HUES6 (cell line): ENCODE results near the gene CLMN.

Source experiments
- H3K27ac ChIP-seq: 2 replicates; pipeline ENCODE4 v1.7.0; 2013; ENCODE audit warnings: low read depth, mild to moderate bottlenecking, low read length, inconsistent platforms
- H3K27me3 ChIP-seq: 2 replicates; pipeline ENCODE4 v1.6.1; 2013; ENCODE audit warnings: low read length; ENCODE audit not compliant: control insufficient read depth, insufficient read depth
- H3K36me3 ChIP-seq: 2 replicates; pipeline ENCODE4 v1.6.1; 2013; ENCODE audit warnings: low read length; ENCODE audit not compliant: control insufficient read depth, insufficient read depth
- H3K4me1 ChIP-seq: 2 replicates; pipeline ENCODE4 v1.6.1; 2013; ENCODE audit warnings: low read length; ENCODE audit not compliant: control insufficient read depth, insufficient read depth
- H3K4me3 ChIP-seq: 2 replicates; pipeline ENCODE4 v1.5.1; 2013; ENCODE audit warnings: low read depth, low read length
- H3K9ac ChIP-seq: one replicate; pipeline ENCODE4 v1.6.1; 2013; ENCODE audit warnings: mild to moderate bottlenecking, low read length
- H3K9me3 ChIP-seq: 2 replicates; pipeline ENCODE4 v1.6.1; 2013; ENCODE audit warnings: low read depth, low read length; ENCODE audit not compliant: control insufficient read depth, insufficient read depth

The CLMN gene

GRCh38 chr14:95331708-95332408 is 12.2 kb upstream of the CLMN start:
- no peak overlapping the region for H3K4me3 ChIP-seq
- H3K4me1 ChIP-seq: no peaks in the 10 kb centered on the region
- no peaks in the 10 kb centered on the region for H3K36me3 ChIP-seq
- peaks cover 4% of the 10 kb centered on the region; the same call in 1 of the 2 replicates for H3K9me3 ChIP-seq
- no peak overlapping the region for H3K9ac ChIP-seq
- H3K27ac ChIP-seq: no peak overlapping the region
- peaks cover 5% of the 10 kb centered on the region; the same call in 1 of the 2 replicates for H3K27me3 ChIP-seq

GRCh38 chr14:95330591-95331370 is 11.1 kb upstream of the CLMN start:
- H3K9ac ChIP-seq: no peak overlapping the region
- H3K36me3 ChIP-seq: no peaks in the 10 kb centered on the region
- H3K9me3 ChIP-seq: peaks cover 4% of the 10 kb centered on the region; the same call in 1 of the 2 replicates
- no peaks in the 10 kb centered on the region for H3K4me1 ChIP-seq
- peaks cover 3% of the 10 kb centered on the region; the same call in 1 of the 2 replicates for H3K27me3 ChIP-seq
- no peak overlapping the region for H3K27ac ChIP-seq
- no peak overlapping the region for H3K4me3 ChIP-seq

- H3K27me3 ChIP-seq: peaks cover 3% of the 10 kb centered on the region; the same call in 1 of the 2 replicates
Observed at GRCh38 chr14:95329941-95330340, 10.2 kb upstream of the CLMN start.

GRCh38 chr14:95328729-95329503 is 9.2 kb upstream of the CLMN start:
- no peak overlapping the region for H3K9ac ChIP-seq
- peaks cover 4% of the 10 kb centered on the region; the same call in 1 of the 2 replicates for H3K9me3 ChIP-seq
- no peak overlapping the region for H3K4me3 ChIP-seq
- H3K36me3 ChIP-seq: no peaks in the 10 kb centered on the region
- H3K27ac ChIP-seq: no peak overlapping the region
- H3K27me3 ChIP-seq: peaks cover 3% of the 10 kb centered on the region; the same call in 1 of the 2 replicates
- H3K4me1 ChIP-seq: no peaks in the 10 kb centered on the region

More at GRCh38 chr14:95329941-95330340, 10.2 kb upstream of the CLMN start:
- no peak overlapping the region for H3K9ac ChIP-seq
- no peak overlapping the region for H3K27ac ChIP-seq
- H3K9me3 ChIP-seq: peaks cover 4% of the 10 kb centered on the region; the same call in 1 of the 2 replicates
- H3K36me3 ChIP-seq: no peaks in the 10 kb centered on the region
- H3K4me3 ChIP-seq: no peak overlapping the region
- no peaks in the 10 kb centered on the region for H3K4me1 ChIP-seq

- Histone ChIP-seq H3K36me3 (no peaks in the 10 kb centered on the region), H3K4me3 (no peak overlapping the region), H3K9ac (no peak overlapping the region), H3K9me3 (peaks cover 4% of the 10 kb centered on the region; the same call in 1 of the 2 replicates), H3K27me3 (peaks cover 5% of the 10 kb centered on the region; the same call in 1 of the 2 replicates), H3K27ac (no peak overlapping the region), H3K4me1 (no peaks in the 10 kb centered on the region)
Observed at GRCh38 chr14:95327558-95328374, 8.1 kb upstream of the CLMN start.

GRCh38 chr14:95326987-95327386 is 7.3 kb upstream of the CLMN start:
- Histone ChIP-seq H3K9ac (no peak overlapping the region), H3K27me3 (peaks cover 9% of the 10 kb centered on the region; the same call in 1 of the 2 replicates), H3K27ac (no peak overlapping the region), H3K9me3 (peaks cover 4% of the 10 kb centered on the region; the same call in 1 of the 2 replicates), H3K4me3 (no peak overlapping the region), H3K4me1 (no peaks in the 10 kb centered on the region), H3K36me3 (no peaks in the 10 kb centered on the region)

GRCh38 chr14:95323917-95324316 is 4.2 kb upstream of the CLMN start:
- H3K9ac ChIP-seq: no peak overlapping the region
- H3K36me3 ChIP-seq: no peaks in the 10 kb centered on the region
- H3K4me3 ChIP-seq: no peak overlapping the region
- no peak overlapping the region for H3K27ac ChIP-seq
- peaks cover 29% of the 10 kb centered on the region for H3K27me3 ChIP-seq
- H3K4me1 ChIP-seq: peaks cover 13% of the 10 kb centered on the region
- peaks cover 4% of the 10 kb centered on the region; the same call in 1 of the 2 replicates for H3K9me3 ChIP-seq

GRCh38 chr14:95323361-95323760 is 3.7 kb upstream of the CLMN start:
- Histone ChIP-seq H3K9ac (no peak overlapping the region), H3K36me3 (no peaks in the 10 kb centered on the region), H3K4me3 (no peak overlapping the region), H3K9me3 (peaks cover 4% of the 10 kb centered on the region; the same call in 1 of the 2 replicates), H3K4me1 (peaks cover 18% of the 10 kb centered on the region), H3K27me3 (peaks cover 35% of the 10 kb centered on the region), H3K27ac (no peak overlapping the region)

- Histone ChIP-seq H3K9ac (no peak overlapping the region), H3K27me3 (peaks cover 42% of the 10 kb centered on the region), H3K36me3 (no peaks in the 10 kb centered on the region), H3K4me1 (peaks cover 19% of the 10 kb centered on the region), H3K9me3 (peaks cover 3% of the 10 kb centered on the region; the same call in 1 of the 2 replicates), H3K4me3 (no peak overlapping the region), H3K27ac (no peak overlapping the region)
Observed at GRCh38 chr14:95322651-95323050, 2.9 kb upstream of the CLMN start.
